DND-41 (cell line): ENCODE results near the gene CLEC5A.

ENCODE experiments used
- CTCF ChIP-seq: IDR thresholded peaks from 2 replicates; pipeline ENCODE4 v1.5.1; 2012; ENCODE audit warnings: borderline replicate concordance, low read length, moderate library complexity, mild to moderate bottlenecking; ENCODE audit not compliant: poor library complexity, severe bottlenecking; ENCODE audit errors: extremely low read depth
- EZH2 ChIP-seq: IDR thresholded peaks from 3 replicates; pipeline ENCODE4 v1.6.1; 2012; ENCODE audit warnings: borderline replicate concordance, low read depth, mild to moderate bottlenecking, moderate library complexity, low read length, inconsistent platforms; ENCODE audit not compliant: severe bottlenecking

- TF ChIP-seq CTCF (no peak), EZH2 (no peak)
Measured at GRCh38 chr7:141915565-141915964, 31.2 kb downstream of the CLEC5A start.
